Measurements from ENCODE around the gene GOLGA1.
"Not testable (repeated sequence)": the region's sequence is repeated elsewhere in the genome, so short reads cannot be mapped to it uniquely, and the experiment has no call there.

The GOLGA1 gene

DNA sequence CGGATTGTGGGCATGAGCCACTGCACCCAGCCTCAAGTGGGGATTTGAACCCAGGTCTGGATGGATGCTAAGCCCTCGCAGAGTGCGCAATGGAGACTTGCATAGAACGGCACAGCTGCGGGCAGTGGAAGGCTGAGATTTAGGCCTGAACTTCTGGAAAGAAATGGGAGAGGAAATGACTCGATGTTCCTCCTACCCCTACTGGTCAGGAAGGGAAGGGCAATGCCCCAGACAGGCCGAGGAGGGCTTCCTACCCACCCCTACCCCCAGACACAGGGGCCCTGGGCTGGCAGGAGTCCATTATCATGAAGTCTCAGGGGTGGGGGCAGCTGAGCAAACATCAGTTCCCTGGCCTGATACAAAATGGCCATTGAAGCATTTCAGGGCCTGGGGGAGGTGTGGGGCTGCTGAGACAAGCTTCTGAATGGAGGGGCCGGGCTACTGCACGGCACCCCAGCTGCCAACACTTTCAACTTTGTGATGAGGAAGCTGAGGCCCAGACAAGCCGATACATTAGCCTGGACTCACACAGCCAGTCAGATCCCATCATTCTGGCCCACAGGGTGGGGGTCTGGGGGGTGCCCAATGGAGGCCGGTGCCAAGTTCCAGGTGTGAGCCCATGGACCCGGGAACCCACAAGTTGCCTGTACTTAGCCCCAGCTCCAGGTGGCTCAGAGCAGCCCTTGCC is 101.1 kb downstream of the GOLGA1 start:
- TF ChIP-seq, protein P1, sequence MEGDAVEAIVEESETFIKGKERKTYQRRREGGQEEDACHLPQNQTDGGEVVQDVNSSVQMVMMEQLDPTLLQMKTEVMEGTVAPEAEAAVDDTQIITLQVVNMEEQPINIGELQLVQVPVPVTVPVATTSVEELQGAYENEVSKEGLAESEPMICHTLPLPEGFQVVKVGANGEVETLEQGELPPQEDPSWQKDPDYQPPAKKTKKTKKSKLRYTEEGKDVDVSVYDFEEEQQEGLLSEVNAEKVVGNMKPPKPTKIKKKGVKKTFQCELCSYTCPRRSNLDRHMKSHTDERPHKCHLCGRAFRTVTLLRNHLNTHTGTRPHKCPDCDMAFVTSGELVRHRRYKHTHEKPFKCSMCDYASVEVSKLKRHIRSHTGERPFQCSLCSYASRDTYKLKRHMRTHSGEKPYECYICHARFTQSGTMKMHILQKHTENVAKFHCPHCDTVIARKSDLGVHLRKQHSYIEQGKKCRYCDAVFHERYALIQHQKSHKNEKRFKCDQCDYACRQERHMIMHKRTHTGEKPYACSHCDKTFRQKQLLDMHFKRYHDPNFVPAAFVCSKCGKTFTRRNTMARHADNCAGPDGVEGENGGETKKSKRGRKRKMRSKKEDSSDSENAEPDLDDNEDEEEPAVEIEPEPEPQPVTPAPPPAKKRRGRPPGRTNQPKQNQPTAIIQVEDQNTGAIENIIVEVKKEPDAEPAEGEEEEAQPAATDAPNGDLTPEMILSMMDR (conservative IDR thresholded peaks at IDR 0.05): peak; percentile 45
- H3K27ac ChIP-seq: no peak overlapping the region

DNA sequence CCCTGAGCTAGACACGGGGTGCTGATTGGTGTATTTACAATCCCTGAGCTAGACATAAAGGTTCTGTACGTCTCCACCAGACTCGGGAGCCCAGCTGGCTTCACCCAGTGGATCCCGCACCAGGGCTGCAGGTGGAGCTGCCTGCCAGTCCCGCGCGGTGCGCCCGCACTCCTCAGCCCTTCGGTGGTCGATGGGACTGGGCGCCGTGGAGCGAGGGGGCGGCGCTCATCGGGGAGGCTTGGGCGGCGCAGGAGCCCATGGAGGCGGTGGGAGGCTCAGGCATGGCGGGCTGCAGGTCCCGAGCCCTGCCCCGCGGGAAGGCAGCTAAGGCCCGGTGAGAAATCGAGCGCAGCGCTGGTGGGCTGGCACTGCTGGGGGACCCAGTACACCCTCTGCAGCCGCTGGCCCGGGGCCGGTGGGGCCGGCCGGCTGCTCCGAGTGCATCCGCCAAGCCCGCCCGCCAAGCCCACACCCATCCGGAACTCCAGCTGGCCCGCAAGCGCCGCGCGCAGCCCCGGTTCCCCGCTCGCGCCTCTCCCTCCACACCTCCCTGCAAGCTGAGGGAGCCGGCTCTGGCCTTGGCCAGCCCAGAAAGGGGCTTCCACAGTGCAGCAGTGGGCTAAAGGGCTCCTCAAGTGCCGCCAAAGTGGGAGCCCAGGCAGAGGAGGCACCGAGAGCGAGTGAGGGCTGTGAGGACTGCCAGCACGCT is 102.2 kb downstream of the GOLGA1 start:
- not testable (repeated sequence) for H3K27ac ChIP-seq

DNA sequence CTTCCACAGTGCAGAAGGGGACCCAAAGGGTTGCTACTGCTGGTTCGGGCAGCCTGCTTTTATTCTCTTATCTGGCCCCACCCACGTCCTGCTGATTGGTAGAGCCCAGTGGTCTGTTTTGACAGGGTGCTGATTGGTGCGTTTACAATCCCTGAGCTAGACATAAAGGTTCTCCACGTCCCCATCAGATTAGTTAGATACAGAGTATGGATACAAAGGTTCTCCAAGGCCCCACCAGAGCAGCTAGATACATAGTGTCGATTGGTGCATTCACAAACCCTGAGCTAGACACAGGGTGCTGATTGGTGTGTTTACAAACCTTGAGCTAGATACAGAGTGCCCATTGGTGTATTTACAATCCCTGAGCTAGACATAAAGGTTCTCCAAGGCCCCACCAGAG is 102.8 kb downstream of the GOLGA1 start:
- not testable (repeated sequence) for H3K27ac ChIP-seq

DNA sequence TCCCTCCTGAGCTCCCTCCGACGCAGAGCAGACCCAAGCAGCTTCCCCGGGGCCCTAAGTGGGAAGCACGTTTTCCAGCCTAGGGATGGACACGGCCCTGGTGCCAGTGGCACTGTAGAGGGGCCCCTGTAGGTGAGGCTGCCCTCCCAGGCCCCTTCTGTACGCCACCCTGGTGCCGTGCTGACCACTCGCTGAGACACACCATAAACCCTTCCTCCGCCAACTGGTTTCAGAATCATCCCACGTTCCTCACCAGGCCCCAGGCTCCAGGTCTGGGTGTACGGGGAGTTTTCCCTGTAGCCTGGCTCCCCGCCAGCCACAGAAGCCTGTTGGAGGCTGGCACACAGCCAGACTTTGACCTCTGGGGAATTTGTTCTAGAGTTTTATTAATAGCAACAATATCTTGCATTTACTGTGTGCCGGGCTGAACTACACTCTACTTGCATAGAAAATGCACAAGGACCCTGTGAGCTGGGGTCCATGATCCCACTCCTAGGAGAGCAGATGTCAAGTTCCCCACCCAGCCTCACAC is 105.8 kb downstream of the GOLGA1 start:
- TF ChIP-seq, protein P1 (conservative IDR thresholded peaks at IDR 0.05): no peak
- H3K27ac ChIP-seq: peak overlapping the region; percentile 41; the same call in 1 of the 2 replicates

DNA sequence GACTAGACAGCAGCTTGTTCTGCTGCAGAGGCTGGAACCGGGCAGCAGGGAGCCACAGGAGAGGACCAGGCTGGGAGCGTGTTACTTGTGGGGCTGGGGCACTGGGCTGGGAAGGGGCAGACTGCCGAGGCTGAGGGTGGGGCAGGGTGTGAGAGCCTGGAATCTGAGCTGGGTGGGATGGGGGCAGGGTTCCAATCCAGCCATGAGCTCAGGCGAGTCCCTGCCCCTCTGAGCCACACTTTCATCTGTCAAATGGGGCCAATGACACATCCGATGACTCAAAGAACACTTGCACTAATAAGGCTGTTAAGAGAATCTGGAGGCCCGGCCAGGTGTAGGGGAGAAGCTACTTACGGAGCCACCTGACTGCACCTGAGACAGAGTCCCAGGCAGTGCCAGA is 106.3 kb downstream of the GOLGA1 start:
- peak overlapping the region; percentile 41; the same call in 1 of the 2 replicates for H3K27ac ChIP-seq
- TF ChIP-seq, protein P1 (conservative IDR thresholded peaks at IDR 0.05): no peak

DNA sequence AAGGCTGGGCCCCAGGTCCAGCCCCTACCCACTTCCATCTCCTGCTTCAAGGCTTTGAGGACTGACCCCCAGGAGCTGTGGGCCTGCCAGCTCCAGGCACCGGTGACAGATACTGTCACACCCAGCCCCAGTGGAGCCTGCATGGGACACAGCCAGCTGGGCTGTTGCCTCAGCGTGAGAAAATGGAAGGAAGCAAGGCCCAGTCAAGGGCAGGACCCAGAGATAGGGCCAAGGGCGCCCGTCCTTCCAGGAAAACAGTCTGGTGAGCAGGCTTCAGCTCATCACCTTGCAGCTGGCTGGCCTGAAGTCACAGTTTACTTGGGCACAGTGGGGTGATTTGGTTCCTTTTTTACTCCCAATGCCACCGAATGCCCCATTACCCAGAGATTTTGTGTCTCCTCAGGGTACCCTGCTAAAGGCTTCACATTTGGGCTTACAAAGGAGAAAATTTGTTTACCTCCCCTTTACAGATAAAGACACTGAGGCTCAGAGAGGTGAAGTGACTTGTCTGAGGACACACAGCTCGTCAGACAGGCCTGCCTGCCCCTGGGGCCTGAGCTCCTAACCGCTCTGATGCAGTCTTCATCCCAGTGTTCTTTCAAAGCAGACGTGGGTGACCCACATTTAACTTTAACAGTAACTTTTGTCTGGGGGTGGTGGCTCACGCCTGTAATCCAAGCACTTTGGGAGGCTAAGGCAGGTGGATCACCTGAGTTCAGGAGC is 109.1 kb downstream of the GOLGA1 start:
- TF ChIP-seq, protein P1 (conservative IDR thresholded peaks at IDR 0.05): no peak
- no peak overlapping the region for H3K27ac ChIP-seq

DNA sequence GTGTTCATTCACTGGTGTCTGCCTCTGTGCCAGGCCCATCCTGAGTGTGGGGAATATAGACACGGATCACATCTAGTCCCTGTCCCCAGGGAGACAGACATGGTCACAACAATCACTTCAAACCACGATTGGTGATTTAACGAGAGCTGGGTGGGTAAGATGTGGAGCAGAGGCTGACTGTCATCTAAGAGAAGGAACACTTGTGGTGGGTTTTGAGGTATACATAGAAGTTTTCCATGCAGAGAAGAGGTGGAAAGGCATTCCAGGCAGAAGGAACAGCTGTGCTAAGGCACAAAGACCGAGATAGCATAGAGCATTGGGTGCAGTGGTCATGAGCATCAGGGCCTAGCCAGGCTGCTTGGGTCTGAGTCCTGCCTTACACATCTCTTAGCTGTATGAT is 110.3 kb downstream of the GOLGA1 start:
- no peak overlapping the region for H3K27ac ChIP-seq
- TF ChIP-seq, protein P1 (conservative IDR thresholded peaks at IDR 0.05): no peak

DNA sequence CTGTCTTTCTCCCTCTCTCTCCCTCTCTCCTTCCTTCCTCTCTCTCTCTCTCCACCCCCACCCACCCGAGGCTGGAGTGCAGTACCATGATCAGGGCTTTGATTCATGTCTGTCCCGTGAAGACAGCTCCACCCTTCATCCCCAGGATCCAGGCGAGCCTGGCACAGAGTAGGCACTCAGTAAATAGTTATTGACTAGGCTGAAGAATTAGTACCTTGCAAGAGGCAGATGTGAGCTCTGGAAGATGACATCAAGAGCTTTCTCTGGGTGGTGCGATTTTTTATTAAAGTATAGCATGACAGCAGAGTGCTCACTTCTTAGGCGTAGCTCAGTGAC is 111.6 kb downstream of the GOLGA1 start:
- H3K27ac ChIP-seq: no peak overlapping the region
- TF ChIP-seq, protein P1 (conservative IDR thresholded peaks at IDR 0.05): no peak

Data from VCaP (cell line).